Gastroesophageal sphincter (tissue), 3 donors: ENCODE measurements around the gene PLN.

Source experiments
- CTCF ChIP-seq, 4 experiments: fragments of 200-600 bp in 2 of 4; fragments of 450-650 bp in 2 of 4; sonication (generic) in 1 of 4; IDR thresholded peaks; one replicate each; pipeline ENCODE4 v1.5.1; 2017 to 2019; ENCODE audit warnings: antibody characterized with exemption in 4 of 4, mild to moderate bottlenecking in 2 of 4, moderate library complexity in 2 of 4
- EP300 ChIP-seq: sonication (generic); formaldehyde crosslinking; IDR thresholded peaks from one replicate; pipeline ENCODE4 v1.6.1; 2017; ENCODE audit warnings: antibody characterized with exemption, mild to moderate bottlenecking

- TF ChIP-seq CTCF (IDR thresholded peaks at IDR 0.05) (no peak), EP300 (no peak)
Measured at GRCh38 chr6:118581489-118581959, 33.4 kb downstream of the PLN start.
